Activated T-cell treated with anti-CD3 and anti-CD28 coated beads, Interleukin-2, amount 50 U/mL, for 24 hours (primary cell): ENCODE data around the gene DEAF1.

Experiments
- DNase-seq: peaks from one replicate; pipeline ENCODE4 v3.0.0-alpha.2; 2020
- H3K27ac Mint-ChIP-seq: 2 replicates; pipeline ENCODE4 v1.8.0; 2020; ENCODE audit warnings: mild to moderate bottlenecking, mixed read lengths
- H3K27me3 Mint-ChIP-seq: 2 replicates; pipeline ENCODE4 v1.8.0; 2020; ENCODE audit warnings: mixed read lengths
- H3K36me3 Mint-ChIP-seq: 2 replicates; pipeline ENCODE4 v1.8.0; 2020; ENCODE audit warnings: low read depth, mixed read lengths
- H3K4me1 Mint-ChIP-seq: 2 replicates; pipeline ENCODE4 v1.8.0; 2020; ENCODE audit warnings: low read depth, mixed read lengths
- H3K4me3 Mint-ChIP-seq: 2 replicates; pipeline ENCODE4 v1.8.0; 2020; ENCODE audit warnings: mild to moderate bottlenecking, moderate library complexity, mixed read lengths
- H3K9me3 Mint-ChIP-seq: 2 replicates; pipeline ENCODE4 v1.8.0; 2020; ENCODE audit warnings: mixed read lengths

The DEAF1 gene

DNA sequence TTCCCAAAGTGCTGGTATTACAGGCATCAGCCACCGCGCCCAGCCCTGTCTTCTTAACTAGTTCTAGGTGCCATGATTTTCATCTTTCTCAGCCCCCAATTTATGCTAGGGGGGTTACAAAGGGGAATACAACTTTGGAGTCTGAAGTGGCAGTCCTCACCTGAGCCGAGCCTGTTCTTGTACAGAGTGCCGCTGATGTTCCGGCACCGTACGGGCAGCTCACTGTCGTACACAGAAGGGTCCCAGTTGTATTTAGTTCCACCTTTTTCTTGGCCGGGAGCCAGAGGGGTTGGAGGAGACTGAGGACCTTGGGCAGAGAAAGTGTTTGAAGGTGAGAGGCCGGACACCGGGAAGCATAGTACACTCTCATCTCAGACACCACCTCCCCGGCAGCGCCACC lies 7.3 kb downstream of the DEAF1 start:
- no peaks in the 10 kb centered on the region for H3K9me3 Mint-ChIP-seq
- no peak overlapping the region for H3K4me3 Mint-ChIP-seq
- H3K4me1 Mint-ChIP-seq: peaks cover 21% of the 10 kb centered on the region
- DNase-seq: no peak
- no peaks in the 10 kb centered on the region for H3K27me3 Mint-ChIP-seq
- H3K36me3 Mint-ChIP-seq: peaks cover 77% of the 10 kb centered on the region
- H3K27ac Mint-ChIP-seq: no peak overlapping the region

DNA sequence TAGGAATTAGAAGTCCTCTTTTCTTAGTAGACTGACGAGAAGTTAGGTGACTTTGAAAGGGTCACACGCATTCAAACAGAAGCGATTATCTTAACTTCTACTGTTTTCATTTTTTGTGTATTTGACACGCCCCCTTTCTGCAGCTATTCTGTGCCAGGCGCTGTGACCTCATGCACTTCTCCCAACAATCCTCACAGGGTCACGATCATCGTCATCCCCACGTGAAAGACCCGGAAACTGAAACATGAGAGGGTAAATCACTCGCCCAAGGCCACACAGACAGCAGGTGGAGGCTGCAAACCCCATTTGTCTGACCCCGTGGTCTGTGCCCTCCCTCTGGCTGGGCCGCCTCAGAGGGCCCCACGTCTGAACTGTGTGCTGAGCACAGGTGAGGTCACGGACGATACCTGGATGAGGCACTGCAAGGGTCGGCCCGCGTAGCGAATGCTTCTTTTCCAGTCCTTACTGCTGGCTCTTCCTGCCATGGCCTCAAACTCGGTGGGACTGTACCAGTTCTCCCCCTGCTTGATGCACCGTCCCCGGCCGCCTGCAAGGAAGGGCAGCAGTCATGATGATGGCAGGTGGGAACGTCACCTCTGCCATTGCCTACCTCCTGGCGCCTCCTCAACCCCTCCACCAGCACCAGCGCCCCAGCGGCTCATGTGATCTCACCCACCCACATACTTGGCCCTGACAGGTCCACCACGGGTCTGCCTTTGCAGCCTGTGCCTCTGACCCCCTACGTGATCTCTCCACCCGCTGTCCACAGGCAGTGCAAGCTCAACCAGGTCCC lies 8.4 kb downstream of the DEAF1 start:
- no peak for DNase-seq
- H3K4me1 Mint-ChIP-seq: peaks cover 13% of the 10 kb centered on the region
- H3K36me3 Mint-ChIP-seq: peaks cover 84% of the 10 kb centered on the region
- H3K27me3 Mint-ChIP-seq: no peaks in the 10 kb centered on the region
- no peak overlapping the region for H3K4me3 Mint-ChIP-seq
- no peak overlapping the region for H3K27ac Mint-ChIP-seq
- no peaks in the 10 kb centered on the region for H3K9me3 Mint-ChIP-seq

- Mint-ChIP-seq H3K4me3 (peak overlapping the region; percentile 8), H3K36me3 (peaks cover 88% of the 10 kb centered on the region), H3K9me3 (no peaks in the 10 kb centered on the region), H3K27me3 (no peaks in the 10 kb centered on the region), H3K4me1 (peaks cover 8% of the 10 kb centered on the region), H3K27ac (no peak overlapping the region)
- peak; percentile 44 for DNase-seq
These were observed 14.1 kb downstream of the DEAF1 start for GRCh38 chr11:680970-681369.

GRCh38 chr11:680476-680875 lies 14.5 kb downstream of the DEAF1 start:
- no peak overlapping the region for H3K27ac Mint-ChIP-seq
- no peak for DNase-seq
- H3K4me1 Mint-ChIP-seq: peaks cover 8% of the 10 kb centered on the region
- no peak overlapping the region for H3K4me3 Mint-ChIP-seq
- peaks cover 85% of the 10 kb centered on the region for H3K36me3 Mint-ChIP-seq
- H3K27me3 Mint-ChIP-seq: no peaks in the 10 kb centered on the region
- no peaks in the 10 kb centered on the region for H3K9me3 Mint-ChIP-seq

GRCh38 chr11:679271-680207 lies 15.5 kb downstream of the DEAF1 start:
- Mint-ChIP-seq H3K27ac (no peak overlapping the region), H3K36me3 (peaks cover 85% of the 10 kb centered on the region), H3K9me3 (no peaks in the 10 kb centered on the region), H3K27me3 (no peaks in the 10 kb centered on the region), H3K4me1 (peaks cover 8% of the 10 kb centered on the region), H3K4me3 (no peak overlapping the region)
- DNase-seq: no peak

GRCh38 chr11:678297-678696 lies 16.7 kb downstream of the DEAF1 start:
- H3K4me3 Mint-ChIP-seq: no peak overlapping the region
- H3K27ac Mint-ChIP-seq: no peak overlapping the region
- H3K4me1 Mint-ChIP-seq: peaks cover 8% of the 10 kb centered on the region
- no peaks in the 10 kb centered on the region for H3K9me3 Mint-ChIP-seq
- H3K36me3 Mint-ChIP-seq: peaks cover 85% of the 10 kb centered on the region
- no peak for DNase-seq
- H3K27me3 Mint-ChIP-seq: no peaks in the 10 kb centered on the region

DNA sequence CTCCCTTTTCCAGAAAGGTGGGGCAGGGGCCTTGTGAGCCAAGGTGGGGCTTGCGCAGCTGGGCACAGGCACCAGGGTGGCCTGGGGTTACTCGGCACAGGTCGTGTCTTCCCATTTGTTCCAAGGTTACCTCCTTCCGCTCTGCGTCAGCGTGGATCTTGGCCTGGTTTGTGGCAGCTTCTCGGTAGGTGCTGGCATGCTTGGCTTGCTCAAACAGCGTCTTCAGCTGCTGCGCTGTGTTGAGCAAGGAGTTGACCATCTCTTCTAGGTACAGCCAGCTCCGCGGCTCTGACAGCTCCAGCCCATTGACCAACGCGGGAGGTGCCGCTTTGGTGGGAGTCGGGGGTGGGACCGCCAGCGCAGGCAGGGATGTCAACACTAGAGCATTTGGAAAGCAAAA lies 20.6 kb downstream of the DEAF1 start:
- peaks cover 69% of the 10 kb centered on the region for H3K36me3 Mint-ChIP-seq
- no peak overlapping the region for H3K27ac Mint-ChIP-seq
- H3K27me3 Mint-ChIP-seq: no peaks in the 10 kb centered on the region
- H3K4me3 Mint-ChIP-seq: no peak overlapping the region
- no peak for DNase-seq
- no peaks in the 10 kb centered on the region for H3K4me1 Mint-ChIP-seq
- no peaks in the 10 kb centered on the region for H3K9me3 Mint-ChIP-seq

GRCh38 chr11:673866-674265 lies 21.2 kb downstream of the DEAF1 start:
- H3K4me3 Mint-ChIP-seq: no peak overlapping the region
- no peak overlapping the region for H3K27ac Mint-ChIP-seq
- H3K27me3 Mint-ChIP-seq: no peaks in the 10 kb centered on the region
- H3K4me1 Mint-ChIP-seq: no peaks in the 10 kb centered on the region
- no peaks in the 10 kb centered on the region for H3K9me3 Mint-ChIP-seq
- H3K36me3 Mint-ChIP-seq: peaks cover 64% of the 10 kb centered on the region
- no peak for DNase-seq

GRCh38 chr11:665704-666281 lies 29.2 kb downstream of the DEAF1 start:
- Mint-ChIP-seq H3K4me3 (no peak overlapping the region), H3K4me1 (no peaks in the 10 kb centered on the region), H3K36me3 (peaks cover 57% of the 10 kb centered on the region), H3K27ac (peak overlapping the region; percentile 26), H3K27me3 (no peaks in the 10 kb centered on the region), H3K9me3 (no peaks in the 10 kb centered on the region)
- DNase-seq: no peak

DNA sequence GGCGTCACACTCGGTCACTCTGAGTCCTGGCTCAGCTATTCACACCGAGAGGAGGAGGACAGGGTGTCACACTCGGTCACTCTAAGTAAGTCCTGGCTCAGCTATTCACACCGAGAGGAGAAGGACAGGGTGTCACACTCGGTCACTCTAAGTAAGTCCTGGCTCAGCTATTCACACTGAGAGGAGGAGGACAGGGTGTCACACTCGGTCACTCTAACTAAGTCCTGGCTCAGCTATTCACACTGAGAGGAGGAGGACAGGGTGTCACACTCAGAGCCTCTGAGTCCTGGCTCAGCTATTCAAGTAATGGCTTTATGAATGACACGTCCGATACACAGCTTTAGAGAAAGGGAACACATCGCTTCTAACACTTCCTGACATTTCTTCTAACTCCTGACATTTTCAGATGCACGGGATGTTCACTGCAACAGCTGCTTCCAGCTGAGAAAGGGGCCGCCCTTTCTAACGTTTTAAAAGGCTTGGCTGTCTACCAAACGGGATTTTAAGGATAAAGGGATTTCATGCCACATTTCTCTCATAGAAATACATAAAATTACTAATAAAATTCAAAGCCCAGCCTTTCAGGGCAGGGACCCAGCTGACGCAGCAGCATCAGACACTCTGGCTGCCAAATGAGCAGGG lies 29.8 kb downstream of the DEAF1 start:
- DNase-seq: no peak
- peaks cover 59% of the 10 kb centered on the region for H3K36me3 Mint-ChIP-seq
- H3K4me1 Mint-ChIP-seq: no peaks in the 10 kb centered on the region
- no peak overlapping the region for H3K27ac Mint-ChIP-seq
- no peaks in the 10 kb centered on the region for H3K9me3 Mint-ChIP-seq
- no peak overlapping the region for H3K4me3 Mint-ChIP-seq
- no peaks in the 10 kb centered on the region for H3K27me3 Mint-ChIP-seq

DNA sequence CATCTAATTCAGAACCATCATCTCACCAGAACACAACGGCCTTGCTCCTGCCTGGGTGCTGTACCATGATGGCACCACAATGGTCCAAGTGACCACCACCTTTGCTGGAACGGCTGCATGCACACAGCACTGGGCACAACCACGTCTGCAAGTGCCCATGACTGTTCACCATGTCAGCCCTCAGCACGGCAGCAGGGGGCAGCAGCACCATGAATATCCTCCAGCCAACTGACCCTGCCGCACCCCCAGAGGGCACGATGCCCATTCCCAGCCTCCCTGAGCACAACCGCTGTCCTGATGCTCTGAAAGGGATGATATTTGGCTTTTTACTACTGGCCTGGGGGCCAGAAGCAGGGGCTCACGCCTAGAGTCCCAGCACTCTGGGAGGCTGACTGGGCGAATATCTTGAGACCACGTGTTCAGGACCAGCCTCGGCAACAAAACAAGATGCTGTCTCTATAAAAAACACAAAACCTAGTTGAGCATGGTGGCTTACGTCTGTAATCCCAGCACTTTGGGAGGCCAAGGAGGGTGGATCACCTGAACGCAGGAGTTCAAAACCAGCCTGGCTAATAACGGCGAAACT lies 32.2 kb downstream of the DEAF1 start:
- peaks cover 71% of the 10 kb centered on the region for H3K36me3 Mint-ChIP-seq
- no peaks in the 10 kb centered on the region for H3K4me1 Mint-ChIP-seq
- peak; percentile 63 for DNase-seq
- H3K9me3 Mint-ChIP-seq: no peaks in the 10 kb centered on the region
- H3K4me3 Mint-ChIP-seq: no peak overlapping the region
- H3K27ac Mint-ChIP-seq: no peak overlapping the region
- no peaks in the 10 kb centered on the region for H3K27me3 Mint-ChIP-seq

- no peaks in the 10 kb centered on the region for H3K4me1 Mint-ChIP-seq
- no peak overlapping the region for H3K4me3 Mint-ChIP-seq
- peaks cover 70% of the 10 kb centered on the region for H3K36me3 Mint-ChIP-seq
- DNase-seq: no peak
- no peaks in the 10 kb centered on the region for H3K27me3 Mint-ChIP-seq
- no peaks in the 10 kb centered on the region for H3K9me3 Mint-ChIP-seq
- H3K27ac Mint-ChIP-seq: no peak overlapping the region
These were observed 34.2 kb downstream of the DEAF1 start for GRCh38 chr11:660681-661444.

DNA sequence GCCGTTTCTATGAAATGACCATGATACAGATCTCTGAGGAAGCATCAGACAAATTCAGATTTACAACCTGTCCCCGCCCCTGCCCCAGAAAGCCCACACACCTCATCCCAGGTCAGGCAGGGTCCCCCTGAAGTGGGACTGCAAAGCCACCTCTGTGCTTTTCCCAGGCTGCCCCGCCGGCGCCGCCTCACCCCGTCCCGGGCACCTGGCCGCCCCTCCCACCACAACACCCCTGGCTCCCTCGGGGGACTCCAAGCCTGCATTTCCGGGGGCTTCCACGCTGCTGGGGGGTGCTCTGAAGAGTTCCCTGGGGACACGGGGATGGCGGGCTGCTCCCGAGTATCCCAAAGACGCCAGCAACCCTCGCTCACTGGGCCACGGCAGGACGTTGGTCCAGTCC lies 34.7 kb downstream of the DEAF1 start:
- no peak overlapping the region for H3K4me3 Mint-ChIP-seq
- H3K9me3 Mint-ChIP-seq: no peaks in the 10 kb centered on the region
- no peak for DNase-seq
- no peaks in the 10 kb centered on the region for H3K27me3 Mint-ChIP-seq
- H3K27ac Mint-ChIP-seq: no peak overlapping the region
- no peaks in the 10 kb centered on the region for H3K4me1 Mint-ChIP-seq
- H3K36me3 Mint-ChIP-seq: peaks cover 67% of the 10 kb centered on the region
